Choroid plexus epithelial cell (primary cell): ENCODE data around the gene MYRFL.
A peak's percentile ranks its signal among the peaks of the same experiment; 100 is the strongest.

Source experiments
- DNase-seq: peaks from one replicate; pipeline ENCODE4 v3.0.0-alpha.2; 2010; ENCODE audit warnings: low read depth
- H3K4me3 ChIP-seq: 2 replicates; pipeline ENCODE4 v1.5.1; 2011; ENCODE audit warnings: low read depth, mild to moderate bottlenecking, control low read depth, low read length, moderate library complexity
- CTCF ChIP-seq: conservative IDR thresholded peaks from 2 replicates; pipeline ENCODE4 v1.5.1; 2011; ENCODE audit warnings: low read depth, mild to moderate bottlenecking, control low read depth, inconsistent platforms, low read length, moderate library complexity

MYRFL gene

DNA sequence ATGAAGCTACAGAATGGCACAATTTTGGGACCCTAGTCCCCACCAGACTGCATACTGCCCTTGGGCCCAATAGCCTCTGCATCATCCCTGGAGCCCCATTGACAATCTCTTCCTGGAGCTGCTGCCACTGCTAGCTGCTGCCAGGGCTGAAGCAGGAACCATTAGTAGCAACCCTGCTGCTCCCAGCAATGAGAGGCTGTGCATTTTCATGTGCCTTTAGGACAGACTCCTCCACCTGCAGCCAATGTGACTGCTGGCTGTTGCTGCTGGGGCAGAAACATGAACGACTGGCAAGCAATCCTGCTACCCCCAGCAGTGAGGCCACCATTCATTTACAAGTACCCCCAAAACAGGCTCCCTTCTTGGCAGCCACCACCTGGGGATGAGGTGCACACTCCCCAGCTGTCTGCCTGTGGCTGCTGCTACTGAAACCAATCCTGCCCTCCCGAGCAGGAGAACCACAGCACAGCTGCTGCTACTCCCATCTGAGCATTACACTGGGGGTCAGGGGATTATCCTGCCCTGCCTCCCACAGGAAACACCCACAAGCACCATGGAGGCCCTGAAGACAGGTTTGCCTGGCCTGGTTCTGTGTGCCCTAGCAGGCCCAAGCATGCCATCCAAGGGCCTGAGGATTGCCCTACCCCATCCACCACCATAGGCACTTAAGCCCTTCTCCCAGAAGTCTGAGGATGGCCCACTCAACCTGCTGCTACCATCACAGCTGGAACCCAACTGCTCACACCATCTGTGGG, 181.0 kb downstream of the MYRFL start:
- H3K4me3 ChIP-seq = no peak overlapping the region
- TF ChIP-seq CTCF = no peak
- DNase-seq = no peak

DNA sequence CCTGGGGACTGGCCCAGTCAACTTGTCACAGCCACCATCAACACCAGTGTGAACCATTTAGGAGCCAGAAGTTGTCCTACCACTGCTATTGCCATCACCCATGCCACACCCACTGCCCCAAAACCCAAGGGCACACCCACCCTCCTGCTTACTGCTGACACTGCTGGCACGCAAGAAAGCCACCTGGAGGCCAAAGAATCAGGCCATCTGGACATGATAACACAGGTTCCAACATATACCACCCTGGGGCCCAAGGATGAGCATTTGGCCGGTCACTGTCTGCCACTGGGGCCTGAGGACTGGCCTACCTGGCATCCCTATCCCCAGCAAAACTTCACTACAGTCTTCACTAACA, 181.6 kb downstream of the MYRFL start:
- no peak for TF ChIP-seq CTCF
- no peak for DNase-seq
- no peak overlapping the region for H3K4me3 ChIP-seq

- DNase-seq = peak; percentile 25
- TF ChIP-seq CTCF = no peak
Measured at GRCh38 chr12:70007687-70008086, 182.7 kb downstream of the MYRFL start.

More at GRCh38 chr12:70007687-70008086, 182.7 kb downstream of the MYRFL start:
- no peak overlapping the region for H3K4me3 ChIP-seq
